GM18526 (cell line): Measurements from ENCODE around the gene PHF2.

ENCODE experiments used
- POLR2A ChIP-seq: IDR thresholded peaks from 3 replicates; pipeline ENCODE4 v1.6.1; 2011; ENCODE audit not compliant: insufficient read length; ENCODE audit errors: extremely low read depth

PHF2 gene

DNA sequence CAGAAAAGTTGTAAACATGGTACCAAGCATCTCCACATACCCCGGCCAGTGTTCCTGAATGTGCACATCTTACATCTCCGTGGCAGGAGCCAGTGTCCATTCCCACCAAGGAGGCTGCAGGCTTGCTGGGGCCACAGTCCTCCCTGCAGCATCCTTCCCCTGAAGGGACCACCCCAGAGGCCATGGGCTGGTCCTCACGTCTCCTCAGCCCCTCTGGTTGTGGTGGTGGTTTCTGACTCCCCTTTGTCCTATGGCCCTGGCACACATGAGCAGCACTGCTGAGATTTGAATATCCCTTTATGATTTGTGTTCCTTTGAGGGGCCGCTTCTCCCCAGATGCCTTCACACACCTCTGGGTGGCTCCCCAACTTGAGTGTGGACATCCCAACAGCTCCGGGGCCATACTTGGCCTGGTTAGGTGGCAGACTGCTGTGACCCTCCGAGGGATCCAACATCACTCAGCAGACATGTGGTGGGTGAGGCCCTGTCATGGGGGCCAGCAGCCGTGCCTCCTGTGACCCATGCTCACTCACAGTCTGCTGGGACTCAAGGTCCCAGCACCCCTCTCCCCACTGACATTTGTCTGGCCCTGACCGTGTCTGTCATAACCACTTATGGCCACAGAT, 14.3 kb downstream of the PHF2 start:
- TF ChIP-seq POLR2A, result no peak

DNA sequence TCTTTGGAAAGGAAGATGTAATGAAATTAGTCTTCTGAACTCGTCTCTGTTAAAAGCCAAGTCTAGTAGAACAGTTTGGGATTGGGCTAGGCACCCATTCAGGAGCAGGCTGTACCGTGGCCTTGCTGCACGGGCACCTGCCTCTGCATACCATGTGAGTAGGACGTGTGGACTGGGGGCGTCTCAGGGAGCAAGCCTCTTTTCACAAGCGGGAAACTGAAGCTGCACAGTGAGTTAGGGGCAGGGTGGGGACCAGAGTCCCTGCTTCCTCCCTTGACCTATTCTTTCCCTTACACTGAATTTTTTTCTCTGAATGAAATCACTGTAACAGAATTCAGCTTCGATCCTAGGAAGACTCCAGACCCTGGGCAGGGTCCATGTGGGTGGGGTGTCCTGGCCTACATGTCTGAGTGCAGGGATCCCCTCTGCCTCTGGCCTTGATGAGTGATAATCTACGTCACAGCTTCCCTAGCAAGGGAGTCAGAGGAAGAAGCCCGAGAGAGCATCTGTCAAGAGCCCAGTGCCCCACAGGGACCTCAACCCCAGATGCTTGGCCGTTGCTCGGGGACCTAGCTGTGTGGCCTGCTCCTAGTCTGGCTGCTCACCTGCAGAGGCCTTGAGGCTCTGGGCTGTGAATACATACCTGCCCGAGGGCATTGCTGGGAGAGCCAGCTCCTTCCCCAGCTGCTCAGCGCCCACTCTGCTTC, 15.1 kb downstream of the PHF2 start:
- no peak for TF ChIP-seq POLR2A

- TF ChIP-seq POLR2A, result no peak
These were observed 15.7 kb downstream of the PHF2 start for GRCh38 chr9:93592008-93592642.

GRCh38 chr9:93592643-93593021, 16.2 kb downstream of the PHF2 start:
- no peak for TF ChIP-seq POLR2A

DNA sequence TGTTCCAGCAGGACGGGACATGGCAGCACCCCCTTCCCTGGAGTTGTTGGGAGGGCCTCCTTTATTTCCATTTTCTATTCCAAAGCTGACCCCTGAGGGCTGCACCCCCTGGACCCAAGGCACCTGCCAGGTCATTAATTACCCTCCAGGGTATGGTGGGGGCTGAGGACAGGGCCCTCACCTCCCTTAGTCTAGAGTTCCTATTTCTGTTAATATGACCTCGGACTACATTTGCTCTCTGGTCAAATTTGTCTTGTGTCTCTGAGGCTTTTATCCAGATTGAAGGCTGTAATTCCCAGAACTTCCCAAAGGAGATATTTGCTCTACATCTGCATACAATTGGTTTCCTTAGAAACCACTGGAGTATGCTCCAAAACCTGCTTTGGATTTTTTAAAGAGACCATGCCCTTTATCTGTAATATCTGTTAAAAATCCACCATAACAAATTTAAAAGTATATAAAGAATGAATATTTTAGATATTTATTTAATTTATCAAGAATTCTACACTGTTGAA, 16.8 kb downstream of the PHF2 start:
- TF ChIP-seq POLR2A, result no peak

GRCh38 chr9:93594041-93594756, 17.8 kb downstream of the PHF2 start:
- no peak for TF ChIP-seq POLR2A

- TF ChIP-seq POLR2A, result no peak
These were observed 19.1 kb downstream of the PHF2 start for GRCh38 chr9:93595461-93595860.

GRCh38 chr9:93595861-93596365, 19.5 kb downstream of the PHF2 start:
- TF ChIP-seq POLR2A, result no peak

GRCh38 chr9:93596399-93596798, 20.0 kb downstream of the PHF2 start:
- no peak for TF ChIP-seq POLR2A

- TF ChIP-seq POLR2A, result no peak
These were observed 20.8 kb downstream of the PHF2 start for GRCh38 chr9:93597142-93597706.

- no peak for TF ChIP-seq POLR2A
These were observed 21.7 kb downstream of the PHF2 start for GRCh38 chr9:93597871-93598646.

DNA sequence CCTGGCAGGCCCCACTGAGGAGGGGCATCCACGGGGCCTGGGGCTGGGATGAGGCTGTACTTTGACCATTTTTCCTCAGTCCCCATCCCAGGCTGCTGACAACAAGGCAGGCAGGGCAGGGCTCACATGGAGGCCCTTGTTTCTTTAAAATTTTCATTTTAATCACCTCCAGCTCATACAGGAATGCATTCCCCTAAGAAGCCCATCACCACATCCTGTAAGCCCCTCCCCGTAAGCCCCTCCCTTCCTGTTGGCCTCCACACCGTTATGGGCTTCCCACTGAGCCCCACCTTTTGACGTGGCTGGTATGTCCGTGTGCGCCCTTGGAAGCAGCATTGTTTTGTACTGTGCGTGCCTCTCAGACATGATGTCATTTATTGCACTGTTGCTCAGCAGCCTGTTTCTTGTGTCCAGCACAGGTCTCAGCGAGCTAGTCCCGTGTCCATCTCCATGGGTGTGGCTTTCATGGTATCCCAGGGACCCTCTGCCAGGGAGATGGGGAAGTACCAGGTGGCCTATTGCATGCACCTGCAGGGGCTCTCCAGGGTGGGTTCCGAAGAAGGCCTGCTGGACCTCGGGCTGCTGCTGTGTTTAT, 22.4 kb downstream of the PHF2 start:
- no peak for TF ChIP-seq POLR2A

GRCh38 chr9:93599571-93600403, 23.4 kb downstream of the PHF2 start:
- no peak for TF ChIP-seq POLR2A
